Measurements from ENCODE around the gene C1QTNF9. TPM values are rescaled to one million over a fixed set of nuclear protein-coding genes. Genes with fewer than 3 reads are reported as not detected.

C1QTNF9 gene
- total and polyA plus RNA-seq, 2 of the 8 experiments (the other 6 are each of a cell fraction or from before 2014, with no cell fraction given), result not detected

DNA sequence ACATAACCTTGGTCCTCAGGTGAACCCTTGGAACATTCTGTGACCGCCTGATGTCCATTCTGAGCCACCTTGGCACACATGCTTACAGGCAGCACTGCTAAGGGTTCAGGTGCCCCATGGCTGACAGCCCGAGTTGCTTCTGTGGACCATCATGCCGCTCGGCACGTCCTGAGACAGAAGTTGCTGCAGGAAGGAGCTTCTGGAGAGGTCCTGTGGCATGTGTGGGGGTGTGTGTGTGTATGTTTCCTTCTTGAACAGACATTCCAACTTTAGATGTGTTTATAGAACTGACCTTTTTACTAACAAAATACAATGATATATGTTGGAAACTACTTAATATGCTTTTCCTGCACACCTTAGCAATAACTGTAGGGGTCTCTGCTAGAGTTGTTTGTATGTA lies 4.8 kb upstream of the C1QTNF9 start (continued):
- no peak for TF ChIP-seq RNF2 (IDR thresholded peaks at IDR 0.05; ENCODE audit: borderline replicate concordance, low read depth, low read length, missing control alignments, poor library complexity, severe bottlenecking)
- no peak for TF ChIP-seq TAF7 (optimal IDR thresholded peaks at IDR 0.05; ENCODE audit: borderline replicate concordance, low read depth, low read length)
- TF ChIP-seq CEBPB (IDR thresholded peaks at IDR 0.05; ENCODE audit: low read depth, low read length), result no peak
